GM12878 (cell line): ENCODE measurements around the gene PCBD1.

Experiments
- EP300 ChIP-seq, 2 experiments: fragments of 150-350 bp in 1 of 2; IDR thresholded peaks; 2 replicates each; pipeline ENCODE4 v1.6.1; 2011 to 2012; ENCODE audit warnings: low read depth in 2 of 2, low read length in 2 of 2, borderline replicate concordance in 1 of 2, improper control_type of control experiment in 1 of 2, inconsistent platforms in 1 of 2; ENCODE audit not compliant: control insufficient read depth in 1 of 2
- JUND ChIP-seq: IDR thresholded peaks from 2 replicates; pipeline ENCODE4 v1.6.1; 2012; ENCODE audit warnings: low read depth, mild to moderate bottlenecking, low read length, improper control_type of control experiment, moderate library complexity
- POLR2A ChIP-seq: IDR thresholded peaks from 2 replicates; pipeline ENCODE4 v1.6.1; 2011; ENCODE audit warnings: low read depth, mild to moderate bottlenecking, low read length
- POLR2AphosphoS5 ChIP-seq: IDR thresholded peaks from 2 replicates; pipeline ENCODE4 v1.6.1; 2011; ENCODE audit warnings: mild to moderate bottlenecking, low read length, inconsistent platforms
- TCF12 ChIP-seq: IDR thresholded peaks from 2 replicates; pipeline ENCODE4 v1.6.1; 2011; ENCODE audit warnings: low read depth, mild to moderate bottlenecking, low read length
- TCF7 ChIP-seq: IDR thresholded peaks from 2 replicates; pipeline ENCODE4 v1.6.1; 2014; ENCODE audit warnings: antibody characterized with exemption, borderline replicate concordance
- ZSCAN29 ChIP-seq: fragments of 450-650 bp; IDR thresholded peaks from 2 replicates; pipeline ENCODE4 v1.6.1; 2017; ENCODE audit warnings: mild to moderate bottlenecking, moderate library complexity
- TF ChIP-seq, protein P1 (sequence below): fragments of 450-650 bp; conservative IDR thresholded peaks from 2 replicates; pipeline ENCODE4 v1.6.1; 2017; ENCODE audit warnings: mild to moderate bottlenecking, moderate library complexity
- TF ChIP-seq, protein P2 (sequence below): fragments of 450-650 bp; IDR thresholded peaks from 2 replicates; pipeline ENCODE4 v1.6.1; 2017; ENCODE audit warnings: mild to moderate bottlenecking

DNA sequence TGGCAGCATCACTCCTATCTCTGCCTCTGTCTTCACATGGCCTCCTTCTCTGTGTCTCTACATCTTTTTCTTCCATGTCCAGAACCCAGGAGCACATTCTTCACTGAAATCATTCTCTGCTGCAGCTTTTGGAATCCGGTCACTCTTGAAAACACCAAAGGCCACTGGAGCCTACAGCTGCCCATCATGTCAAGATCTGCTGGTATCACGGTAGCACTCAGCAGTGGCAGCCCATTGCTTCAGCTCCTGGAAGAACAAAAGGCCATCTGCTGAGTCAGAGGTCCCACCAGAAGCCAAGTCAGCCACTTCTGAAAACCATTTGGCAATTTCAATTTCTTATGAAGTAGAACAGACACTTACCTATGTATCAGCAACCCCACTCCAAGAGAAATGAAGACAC is 6.1 kb upstream of the PCBD1 start:
- TF ChIP-seq TCF7 (no peak), POLR2A (no peak), TCF12 (no peak), EP300 (IDR thresholded peaks at IDR 0.05; ENCODE audit: borderline replicate concordance in 1 of 2, control insufficient read depth in 1 of 2, low read depth in 2 of 2, low read length in 2 of 2) (no peak), POLR2AphosphoS5 (no peak), ZSCAN29 (no peak), JUND (no peak)
- TF ChIP-seq, protein P1, sequence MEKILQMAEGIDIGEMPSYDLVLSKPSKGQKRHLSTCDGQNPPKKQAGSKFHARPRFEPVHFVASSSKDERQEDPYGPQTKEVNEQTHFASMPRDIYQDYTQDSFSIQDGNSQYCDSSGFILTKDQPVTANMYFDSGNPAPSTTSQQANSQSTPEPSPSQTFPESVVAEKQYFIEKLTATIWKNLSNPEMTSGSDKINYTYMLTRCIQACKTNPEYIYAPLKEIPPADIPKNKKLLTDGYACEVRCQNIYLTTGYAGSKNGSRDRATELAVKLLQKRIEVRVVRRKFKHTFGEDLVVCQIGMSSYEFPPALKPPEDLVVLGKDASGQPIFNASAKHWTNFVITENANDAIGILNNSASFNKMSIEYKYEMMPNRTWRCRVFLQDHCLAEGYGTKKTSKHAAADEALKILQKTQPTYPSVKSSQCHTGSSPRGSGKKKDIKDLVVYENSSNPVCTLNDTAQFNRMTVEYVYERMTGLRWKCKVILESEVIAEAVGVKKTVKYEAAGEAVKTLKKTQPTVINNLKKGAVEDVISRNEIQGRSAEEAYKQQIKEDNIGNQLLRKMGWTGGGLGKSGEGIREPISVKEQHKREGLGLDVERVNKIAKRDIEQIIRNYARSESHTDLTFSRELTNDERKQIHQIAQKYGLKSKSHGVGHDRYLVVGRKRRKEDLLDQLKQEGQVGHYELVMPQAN: no peak
- TF ChIP-seq, protein P2, sequence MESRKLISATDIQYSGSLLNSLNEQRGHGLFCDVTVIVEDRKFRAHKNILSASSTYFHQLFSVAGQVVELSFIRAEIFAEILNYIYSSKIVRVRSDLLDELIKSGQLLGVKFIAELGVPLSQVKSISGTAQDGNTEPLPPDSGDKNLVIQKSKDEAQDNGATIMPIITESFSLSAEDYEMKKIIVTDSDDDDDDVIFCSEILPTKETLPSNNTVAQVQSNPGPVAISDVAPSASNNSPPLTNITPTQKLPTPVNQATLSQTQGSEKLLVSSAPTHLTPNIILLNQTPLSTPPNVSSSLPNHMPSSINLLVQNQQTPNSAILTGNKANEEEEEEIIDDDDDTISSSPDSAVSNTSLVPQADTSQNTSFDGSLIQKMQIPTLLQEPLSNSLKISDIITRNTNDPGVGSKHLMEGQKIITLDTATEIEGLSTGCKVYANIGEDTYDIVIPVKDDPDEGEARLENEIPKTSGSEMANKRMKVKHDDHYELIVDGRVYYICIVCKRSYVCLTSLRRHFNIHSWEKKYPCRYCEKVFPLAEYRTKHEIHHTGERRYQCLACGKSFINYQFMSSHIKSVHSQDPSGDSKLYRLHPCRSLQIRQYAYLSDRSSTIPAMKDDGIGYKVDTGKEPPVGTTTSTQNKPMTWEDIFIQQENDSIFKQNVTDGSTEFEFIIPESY: no peak
